Epithelial cell of prostate (primary cell): ENCODE results near the gene CRIP2.

ENCODE experiments used
- DNase-seq: peaks from one replicate; pipeline ENCODE4 v3.0.0-alpha.2; 2011; ENCODE audit warnings: low read depth, low spot score
- H3K27ac ChIP-seq: fragments of 450-650 bp; 2 replicates; pipeline ENCODE4 v1.5.1; 2017; ENCODE audit warnings: mild to moderate bottlenecking

Gene CRIP2

GRCh38 chr14:105495990-105496830 lies 21.6 kb downstream of the CRIP2 start:
- DNase-seq: no peak
- H3K27ac ChIP-seq: no peak overlapping the region

DNA sequence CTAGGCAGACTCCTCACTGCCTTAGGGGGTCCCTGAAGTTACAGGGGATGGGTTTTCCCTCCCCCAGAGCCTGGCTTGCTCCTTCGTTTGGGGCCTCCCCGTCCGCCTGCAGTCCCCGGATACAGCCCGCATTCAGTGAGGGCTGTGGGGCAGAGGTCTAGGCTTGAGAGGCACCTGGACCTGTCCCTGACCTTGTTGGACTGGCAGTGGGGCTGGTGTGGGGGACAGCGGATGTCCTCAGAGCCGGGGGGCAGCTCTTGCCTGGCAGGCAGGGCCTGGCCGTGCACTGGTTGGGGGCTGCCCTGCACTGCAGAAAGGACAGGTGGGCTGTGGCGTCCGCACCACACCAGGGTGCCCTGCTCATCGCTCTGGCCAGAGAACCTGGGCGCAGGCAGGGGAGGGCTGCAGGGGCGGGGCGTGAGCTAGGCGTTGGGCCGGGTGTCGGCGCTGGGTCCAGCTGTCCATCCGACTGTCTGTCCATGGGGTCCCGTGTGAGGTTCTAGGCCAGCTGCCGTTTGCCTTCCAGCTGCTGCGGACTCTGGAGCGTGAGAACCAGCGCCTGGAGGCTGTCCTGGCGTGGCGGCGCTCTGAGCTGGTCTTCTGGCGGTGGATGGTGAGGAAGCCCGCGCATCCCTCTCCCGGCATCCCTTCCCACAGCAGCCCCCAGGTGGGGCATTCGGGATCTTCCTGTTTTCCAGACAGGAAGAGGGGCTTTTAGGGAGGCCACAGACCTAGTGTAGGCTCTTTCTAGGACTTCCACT lies 22.4 kb downstream of the CRIP2 start:
- H3K27ac ChIP-seq: no peak overlapping the region
- no peak for DNase-seq

- H3K27ac ChIP-seq: no peak overlapping the region
- no peak for DNase-seq
Measured at GRCh38 chr14:105497671-105498429, 23.2 kb downstream of the CRIP2 start.

GRCh38 chr14:105498430-105499255 lies 24.0 kb downstream of the CRIP2 start:
- H3K27ac ChIP-seq: no peak overlapping the region
- no peak for DNase-seq

GRCh38 chr14:105499256-105500035 lies 24.8 kb downstream of the CRIP2 start:
- no peak overlapping the region for H3K27ac ChIP-seq
- DNase-seq: no peak

DNA sequence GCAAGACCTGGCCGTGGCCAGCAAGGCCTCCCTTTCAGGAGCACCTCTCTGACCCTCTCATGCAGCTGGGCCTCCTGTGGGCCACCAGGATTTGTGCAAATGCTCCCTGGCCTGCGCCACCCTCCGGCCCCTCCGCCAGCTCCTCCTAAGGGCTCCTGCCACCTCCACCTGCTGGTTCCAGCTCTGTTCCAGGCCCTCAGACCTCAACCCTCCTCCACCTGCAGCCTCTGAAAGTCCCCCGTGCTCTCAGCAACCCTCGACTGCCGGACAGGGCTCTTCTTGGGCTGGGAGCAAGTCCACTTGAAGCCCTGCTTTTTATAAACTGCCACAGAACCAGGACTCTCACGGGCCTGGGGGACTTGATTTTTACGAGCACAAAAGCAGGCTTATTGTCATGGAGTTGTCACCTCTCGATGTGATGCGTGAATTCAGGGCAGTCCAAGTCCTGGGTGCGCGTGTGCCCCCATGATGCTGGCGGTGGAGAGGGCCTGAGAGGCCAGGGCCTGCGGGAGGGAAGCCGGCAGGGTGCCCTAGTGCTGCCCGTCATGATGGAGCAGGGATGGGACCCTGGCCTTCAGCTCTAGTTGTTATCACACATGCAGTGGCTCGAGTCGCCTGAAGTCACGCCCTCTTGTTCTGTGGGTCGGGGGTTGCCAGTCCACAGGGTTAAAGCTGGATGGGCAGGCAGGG lies 25.6 kb downstream of the CRIP2 start:
- DNase-seq: no peak
- H3K27ac ChIP-seq: no peak overlapping the region

DNA sequence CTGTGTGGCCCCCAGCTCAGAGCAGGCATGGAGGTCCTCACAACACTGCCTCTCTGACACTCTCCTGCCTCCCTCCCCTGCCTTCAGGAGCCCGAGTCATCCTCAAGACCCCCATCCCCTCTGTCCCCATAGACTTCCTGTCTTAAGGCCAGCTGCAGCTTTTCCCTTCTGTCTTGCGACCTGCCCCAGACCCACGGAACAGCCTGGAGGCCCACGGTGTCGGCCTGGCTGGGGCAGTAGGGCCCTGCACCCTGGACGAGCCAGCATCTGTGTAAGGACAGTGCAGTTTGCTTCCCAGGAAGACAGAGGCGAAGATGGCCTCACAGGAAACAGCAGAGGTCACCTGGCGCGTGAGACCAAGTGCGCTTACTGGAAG lies 26.1 kb downstream of the CRIP2 start:
- DNase-seq: no peak
- H3K27ac ChIP-seq: no peak overlapping the region

DNA sequence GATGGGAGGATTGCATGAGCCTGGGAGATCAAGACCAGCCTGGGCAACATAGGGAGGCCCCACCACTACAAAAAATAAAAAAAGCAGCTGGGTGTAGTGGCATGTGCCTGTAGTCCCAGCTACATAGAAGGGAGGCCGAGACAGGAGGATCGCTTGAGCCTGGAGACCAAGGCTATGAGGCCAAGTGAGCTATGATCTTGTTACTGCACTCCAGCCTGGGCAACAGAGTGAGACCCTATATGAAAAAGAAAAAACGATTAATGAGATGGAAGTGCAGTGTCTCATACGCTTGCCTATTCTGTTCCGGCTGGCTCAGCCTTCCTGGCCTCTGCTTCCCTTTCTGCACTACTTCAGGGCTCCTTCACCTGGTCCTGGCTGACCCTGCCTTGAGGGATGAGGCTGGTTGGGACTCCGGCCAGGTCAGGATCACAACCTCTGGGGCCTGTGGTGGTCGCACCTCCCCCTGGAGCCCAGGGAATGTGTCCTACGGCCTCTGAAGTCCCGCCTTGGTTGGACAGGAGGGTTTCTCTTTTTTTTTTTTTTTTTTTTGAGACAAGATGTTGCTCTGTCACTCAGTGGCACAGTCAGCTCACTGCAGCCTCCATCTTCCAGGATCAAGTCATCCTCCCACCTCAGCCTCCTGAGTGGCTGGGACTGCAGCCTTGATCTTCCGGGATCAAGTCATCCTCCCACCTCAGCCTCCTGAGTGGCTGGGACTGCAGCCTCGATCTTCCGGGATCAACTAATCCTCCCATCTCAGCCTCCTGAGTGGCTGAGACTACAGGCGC lies 27.1 kb downstream of the CRIP2 start:
- no peak for DNase-seq
- no peak overlapping the region for H3K27ac ChIP-seq

- H3K27ac ChIP-seq: no peak overlapping the region
- DNase-seq: no peak
Measured at GRCh38 chr14:105502446-105503295, 28.1 kb downstream of the CRIP2 start.

DNA sequence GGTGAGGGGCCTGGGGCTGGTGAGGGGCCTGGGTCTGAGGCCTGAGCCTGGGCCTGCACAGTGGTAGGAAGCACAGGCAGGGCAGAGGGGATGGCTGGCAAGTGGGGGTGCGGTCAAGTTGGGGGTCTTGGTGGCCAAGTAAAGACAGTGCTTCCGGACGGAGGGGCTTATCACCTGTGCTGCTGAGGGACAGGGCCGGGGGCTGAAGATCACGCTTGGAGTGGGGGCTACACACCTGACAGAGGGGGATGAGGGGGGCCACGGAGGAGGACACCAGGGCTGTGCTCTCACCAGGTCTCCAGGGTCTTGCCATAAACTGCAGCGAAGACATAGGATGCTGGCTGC lies 28.6 kb downstream of the CRIP2 start:
- DNase-seq: no peak
- no peak overlapping the region for H3K27ac ChIP-seq

- no peak for DNase-seq
Measured at GRCh38 chr14:105503935-105504692, 29.5 kb downstream of the CRIP2 start.

DNA sequence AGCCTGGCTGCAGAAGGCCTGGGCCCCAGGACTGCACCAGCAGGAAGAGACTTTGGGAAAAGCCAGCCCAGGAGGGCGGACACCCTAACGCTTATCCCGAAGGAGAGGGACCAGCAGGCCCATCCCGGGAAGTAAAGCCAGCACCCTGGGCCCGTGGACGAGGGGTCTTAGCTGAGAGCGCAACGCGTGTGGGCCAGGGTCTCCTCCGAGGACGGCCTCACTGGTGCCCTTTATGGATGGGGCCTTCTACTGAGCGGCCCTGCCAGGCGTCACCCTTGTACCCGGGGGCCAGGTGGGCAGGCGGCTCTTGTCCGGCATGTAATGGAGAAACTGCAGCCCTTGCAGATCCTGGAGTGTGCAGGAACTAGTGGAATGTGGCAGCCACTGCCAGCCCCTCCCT lies 30.5 kb downstream of the CRIP2 start:
- DNase-seq: no peak
- no peak overlapping the region for H3K27ac ChIP-seq

More at GRCh38 chr14:105503935-105504692, 29.5 kb downstream of the CRIP2 start:
- no peak overlapping the region for H3K27ac ChIP-seq

GRCh38 chr14:105507247-105507646 lies 32.6 kb downstream of the CRIP2 start:
- no peak for DNase-seq
- no peak overlapping the region for H3K27ac ChIP-seq

- no peak overlapping the region for H3K27ac ChIP-seq
- no peak for DNase-seq
Measured at GRCh38 chr14:105508069-105508468, 33.4 kb downstream of the CRIP2 start.

- no peak for DNase-seq
- no peak overlapping the region for H3K27ac ChIP-seq
Measured at GRCh38 chr14:105508601-105509000, 34.0 kb downstream of the CRIP2 start.

DNA sequence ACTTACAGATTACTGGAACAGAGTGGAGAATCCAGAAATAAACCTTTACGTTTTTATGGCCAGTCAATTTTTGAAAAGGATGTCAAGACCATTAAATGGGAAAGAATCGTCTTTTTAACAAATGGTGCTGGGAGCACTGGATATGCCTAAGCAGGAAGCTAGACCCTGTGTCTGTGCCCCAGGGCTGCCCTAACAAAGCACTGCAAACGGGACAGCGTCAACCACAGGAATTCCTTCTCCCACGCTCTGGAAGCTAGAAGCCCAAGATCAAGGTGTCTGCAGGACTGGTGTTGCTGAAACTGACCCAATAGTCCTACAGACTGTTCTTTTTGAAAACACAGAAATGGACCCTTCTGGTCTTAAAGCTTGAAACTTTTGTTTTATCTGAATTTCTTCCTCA lies 42.5 kb downstream of the CRIP2 start:
- no peak for DNase-seq
- H3K27ac ChIP-seq: no peak overlapping the region
